SU-DHL-6 (cell line): ENCODE measurements around the gene PQBP1.
"Not testable (repeated sequence)": the region's sequence is repeated elsewhere in the genome, so short reads cannot be mapped to it uniquely, and the experiment has no call there.

ENCODE experiments used
- H2AFZ ChIP-seq: fragments of 200-600 bp; sonication (generic); 2 replicates; pipeline ENCODE4 v1.6.1; 2014; ENCODE audit warnings: low read depth, mild to moderate bottlenecking, moderate library complexity, mixed read lengths, antibody characterized with exemption, low read length; ENCODE audit not compliant: severe bottlenecking
- H3F3A ChIP-seq: fragments of 200-600 bp; shearing (Covaris generic); 2 replicates; pipeline ENCODE4 v1.6.0; 2016; ENCODE audit warnings: antibody characterized with exemption, mild to moderate bottlenecking; ENCODE audit not compliant: insufficient read depth
- H3K27ac ChIP-seq: fragments of 200-600 bp; sonication (generic); 2 replicates; pipeline ENCODE4 v1.5.1; 2016; ENCODE audit warnings: low read depth, mild to moderate bottlenecking, low read length, moderate library complexity, mixed read lengths
- H3K27me3 ChIP-seq: fragments of 200-600 bp; sonication (generic), shearing (Covaris generic); 2 replicates; pipeline ENCODE4 v1.6.0; 2014; ENCODE audit warnings: mild to moderate bottlenecking, low read length
- H3K36me3 ChIP-seq: fragments of 200-600 bp; sonication (generic); 2 replicates; pipeline ENCODE4 v1.6.1; 2014; ENCODE audit warnings: mild to moderate bottlenecking, low read length, mixed read lengths
- H3K4me2 ChIP-seq: fragments of 300-600, 200-600 bp; shearing (Covaris generic), sonication (generic); 2 replicates; pipeline ENCODE4 v1.6.0; 2014; ENCODE audit warnings: low read length, low read depth, mild to moderate bottlenecking; ENCODE audit not compliant: poor library complexity, severe bottlenecking
- H3K4me3 ChIP-seq: fragments of 200-600 bp; sonication (generic); 2 replicates; pipeline ENCODE4 v1.5.1; 2014; ENCODE audit warnings: antibody characterized with exemption, low read length, mild to moderate bottlenecking, mixed read lengths; ENCODE audit not compliant: insufficient read depth, poor library complexity, severe bottlenecking
- H3K79me2 ChIP-seq: fragments of 200-600 bp; sonication (generic); 2 replicates; pipeline ENCODE4 v1.6.1; 2014; ENCODE audit warnings: mild to moderate bottlenecking, low read length, moderate library complexity; ENCODE audit not compliant: insufficient read depth
- H3K9ac ChIP-seq: fragments of 200-600 bp; sonication (generic); 2 replicates; pipeline ENCODE4 v1.7.0; 2014; ENCODE audit warnings: mild to moderate bottlenecking, low read length
- H3K9me2 ChIP-seq: fragments of 200-600 bp; sonication (generic); replicated peaks from 2 replicates; pipeline ENCODE4 v1.6.1; 2014; ENCODE audit warnings: low read length; ENCODE audit not compliant: insufficient read depth
- H3K9me3 ChIP-seq: fragments of 200-600 bp; sonication (generic); 2 replicates; pipeline ENCODE4 v1.6.1; 2014; ENCODE audit warnings: low read length, mixed read lengths; ENCODE audit not compliant: insufficient read depth
- H4K20me1 ChIP-seq: fragments of 200-600 bp; sonication (generic); 2 replicates; pipeline ENCODE4 v1.6.1; 2014; ENCODE audit warnings: low read depth, mild to moderate bottlenecking, antibody characterized with exemption, low read length, moderate library complexity, mixed read lengths
- CTCF ChIP-seq: fragments of 200-600 bp; sonication (generic); IDR thresholded peaks from one replicate; pipeline ENCODE4 v1.5.1; 2017; ENCODE audit warnings: antibody characterized with exemption, mild to moderate bottlenecking, low read length, moderate library complexity; ENCODE audit not compliant: insufficient read depth, poor library complexity, severe bottlenecking
- EZH2phosphoT487 ChIP-seq: fragments of 200-600 bp; sonication (generic), shearing (Covaris generic); conservative IDR thresholded peaks from 2 replicates; pipeline ENCODE4 v1.6.1; 2018; ENCODE audit warnings: mild to moderate bottlenecking, antibody characterized with exemption, low read length, moderate library complexity, mixed read lengths

PQBP1 gene

DNA sequence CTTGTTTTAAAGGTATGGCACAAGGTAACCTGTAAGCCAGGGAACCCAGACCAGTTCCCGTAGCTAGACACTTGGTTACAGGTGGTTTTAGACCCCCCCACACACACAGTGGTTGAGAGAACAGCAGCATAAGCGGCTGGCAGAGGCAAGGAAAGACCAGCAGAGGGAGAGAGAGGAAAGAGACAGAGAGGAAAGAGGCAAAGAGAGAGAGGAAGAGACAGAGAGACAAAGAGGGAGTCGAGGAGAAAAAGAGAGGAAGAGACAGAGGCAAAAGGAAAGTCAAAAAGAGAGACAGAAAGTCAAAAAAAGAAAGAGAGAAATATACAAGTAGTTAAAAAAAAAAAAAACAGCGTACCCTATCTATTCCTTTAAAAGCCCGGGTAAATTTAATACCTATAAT is 42.8 kb upstream of the PQBP1 start:
- TF ChIP-seq EZH2phosphoT487 (no peak), CTCF (no peak)
- H3K27me3 ChIP-seq, result no peaks in the 10 kb centered on the region

DNA sequence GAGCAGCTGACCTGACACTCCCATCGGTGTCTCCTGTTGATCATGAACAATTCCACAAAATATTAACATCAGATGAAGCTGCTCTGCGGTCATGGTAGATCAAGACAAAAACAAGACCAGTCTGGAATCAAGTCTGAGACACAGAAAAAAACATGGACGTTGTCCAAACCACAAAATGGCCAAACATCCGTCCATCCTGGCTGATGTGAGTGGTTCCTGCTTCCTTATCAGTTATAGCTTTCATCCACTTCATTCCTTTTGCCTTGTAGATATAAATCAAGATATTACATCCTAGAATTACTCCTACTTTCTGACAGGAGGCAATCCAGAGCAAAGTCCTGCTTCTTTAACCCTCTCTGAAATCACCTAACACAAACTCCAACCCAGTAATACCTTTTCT is 33.5 kb upstream of the PQBP1 start:
- no peaks in the 10 kb centered on the region for H4K20me1 ChIP-seq
- no peak overlapping the region for H3K27ac ChIP-seq
- H3K4me2 ChIP-seq, result no peak overlapping the region
- no peaks in the 10 kb centered on the region for H3K36me3 ChIP-seq
- H3K9me3 ChIP-seq, result no peaks in the 10 kb centered on the region
- no peaks in the 10 kb centered on the region for H3K79me2 ChIP-seq
- no peaks in the 10 kb centered on the region for H3K9me2 ChIP-seq
- H3F3A ChIP-seq, result no peaks in the 10 kb centered on the region
- no peak overlapping the region for H3K4me3 ChIP-seq
- TF ChIP-seq CTCF, result no peak
- no peak for TF ChIP-seq EZH2phosphoT487
- H3K9ac ChIP-seq, result no peak overlapping the region
- no peaks in the 10 kb centered on the region for H3K27me3 ChIP-seq
- H2AFZ ChIP-seq, result no peak overlapping the region

More for the DNA sequence above, 42.8 kb upstream of the PQBP1 start:
- no peaks in the 10 kb centered on the region for H4K20me1 ChIP-seq
- no peaks in the 10 kb centered on the region for H3K79me2 ChIP-seq
- H3K4me3 ChIP-seq, result no peak overlapping the region
- H3K36me3 ChIP-seq, result no peaks in the 10 kb centered on the region
- no peaks in the 10 kb centered on the region for H3K9me3 ChIP-seq
- H3F3A ChIP-seq, result no peaks in the 10 kb centered on the region
- H2AFZ ChIP-seq, result no peak overlapping the region
- H3K4me2 ChIP-seq, result no peak overlapping the region
- no peak overlapping the region for H3K9ac ChIP-seq
- no peaks in the 10 kb centered on the region for H3K9me2 ChIP-seq
- H3K27ac ChIP-seq, result no peak overlapping the region

GRCh38 chrX:48872017-48872416 is 25.7 kb upstream of the PQBP1 start:
- not testable (repeated sequence) for H3K9ac ChIP-seq, H3K79me2 ChIP-seq, H3K9me3 ChIP-seq, H3K36me3 ChIP-seq, H3K4me3 ChIP-seq, H3K27ac ChIP-seq, H3F3A ChIP-seq, H2AFZ ChIP-seq, H3K27me3 ChIP-seq, H3K4me2 ChIP-seq, H3K9me2 ChIP-seq, H4K20me1 ChIP-seq

DNA sequence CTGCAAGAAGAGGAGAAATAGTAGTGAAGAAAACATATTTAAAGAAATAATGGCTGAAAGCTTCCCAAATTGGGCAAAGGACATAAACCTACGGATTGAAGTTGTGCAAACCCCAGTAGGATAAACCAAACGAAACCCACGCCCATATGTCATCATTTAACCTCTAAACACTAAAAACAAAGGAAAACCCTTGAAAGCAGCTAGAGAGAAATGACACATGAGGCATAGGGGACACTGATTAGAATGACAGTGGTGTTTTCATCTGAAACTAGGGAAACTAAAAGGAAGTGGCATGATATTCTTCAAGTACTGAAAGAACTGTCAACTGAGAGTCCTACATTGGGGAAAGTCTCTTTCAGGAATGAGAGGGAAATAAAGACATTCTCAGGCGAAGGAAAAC is 20.8 kb upstream of the PQBP1 start:
- not testable (repeated sequence) for H3K4me2 ChIP-seq

More for the DNA sequence above, 20.8 kb upstream of the PQBP1 start:
- not testable (repeated sequence) for H3F3A ChIP-seq, H2AFZ ChIP-seq, H3K4me3 ChIP-seq, H3K9me2 ChIP-seq, H3K9me3 ChIP-seq, H3K79me2 ChIP-seq, H3K36me3 ChIP-seq, H3K9ac ChIP-seq, H4K20me1 ChIP-seq, H3K27me3 ChIP-seq, H3K27ac ChIP-seq
